Measurements from ENCODE around the gene SURF6. TPM values are rescaled to one million over a fixed set of nuclear protein-coding genes. Genes with fewer than 3 reads are reported as not detected.
"Not testable (repeated sequence)": the region's sequence is repeated elsewhere in the genome, so short reads cannot be mapped to it uniquely, and the experiment has no call there.

SURF6 gene
- total RNA-seq, 2 donors from 2014 or later = 8.2 to 13.6 TPM

- no peak overlapping the region for H3K27ac ChIP-seq
- no peaks in the 10 kb centered on the region for H3K27me3 ChIP-seq
- DNase-seq (ENCODE audit: low spot score) = no peak
- no peaks in the 10 kb centered on the region for H3K4me1 ChIP-seq
- H3K4me3 ChIP-seq = no peak overlapping the region
- H3K9me3 ChIP-seq = no peaks in the 10 kb centered on the region
- no peak for TF ChIP-seq CTCF (IDR thresholded peaks at IDR 0.05)
- no peaks in the 10 kb centered on the region for H3K36me3 ChIP-seq
Observed at GRCh38 chr9:133304477-133305377, 31.3 kb downstream of the SURF6 start.

DNA sequence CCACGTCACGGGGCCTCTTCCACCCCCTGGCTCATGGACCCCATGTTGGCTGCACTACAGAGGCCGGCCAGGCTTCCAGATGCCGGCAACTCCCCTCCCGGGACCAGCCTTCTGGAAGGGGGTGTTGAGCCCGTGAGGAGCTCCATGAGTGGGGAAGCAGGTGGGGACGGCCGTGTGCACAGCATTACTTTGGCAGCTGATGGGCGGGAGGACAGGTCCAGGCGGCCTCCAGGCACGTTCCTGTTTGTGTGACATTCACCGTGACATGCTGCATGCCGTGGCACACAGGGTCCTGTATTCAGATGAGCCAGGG lies 31.9 kb downstream of the SURF6 start:
- Histone ChIP-seq H3K4me1 (no peaks in the 10 kb centered on the region), H3K9me3 (no peaks in the 10 kb centered on the region), H3K27me3 (no peaks in the 10 kb centered on the region), H3K27ac (no peak overlapping the region), H3K36me3 (no peaks in the 10 kb centered on the region), H3K4me3 (no peak overlapping the region)
- TF ChIP-seq CTCF (IDR thresholded peaks at IDR 0.05) = no peak
- no peak for DNase-seq (ENCODE audit: low spot score)

DNA sequence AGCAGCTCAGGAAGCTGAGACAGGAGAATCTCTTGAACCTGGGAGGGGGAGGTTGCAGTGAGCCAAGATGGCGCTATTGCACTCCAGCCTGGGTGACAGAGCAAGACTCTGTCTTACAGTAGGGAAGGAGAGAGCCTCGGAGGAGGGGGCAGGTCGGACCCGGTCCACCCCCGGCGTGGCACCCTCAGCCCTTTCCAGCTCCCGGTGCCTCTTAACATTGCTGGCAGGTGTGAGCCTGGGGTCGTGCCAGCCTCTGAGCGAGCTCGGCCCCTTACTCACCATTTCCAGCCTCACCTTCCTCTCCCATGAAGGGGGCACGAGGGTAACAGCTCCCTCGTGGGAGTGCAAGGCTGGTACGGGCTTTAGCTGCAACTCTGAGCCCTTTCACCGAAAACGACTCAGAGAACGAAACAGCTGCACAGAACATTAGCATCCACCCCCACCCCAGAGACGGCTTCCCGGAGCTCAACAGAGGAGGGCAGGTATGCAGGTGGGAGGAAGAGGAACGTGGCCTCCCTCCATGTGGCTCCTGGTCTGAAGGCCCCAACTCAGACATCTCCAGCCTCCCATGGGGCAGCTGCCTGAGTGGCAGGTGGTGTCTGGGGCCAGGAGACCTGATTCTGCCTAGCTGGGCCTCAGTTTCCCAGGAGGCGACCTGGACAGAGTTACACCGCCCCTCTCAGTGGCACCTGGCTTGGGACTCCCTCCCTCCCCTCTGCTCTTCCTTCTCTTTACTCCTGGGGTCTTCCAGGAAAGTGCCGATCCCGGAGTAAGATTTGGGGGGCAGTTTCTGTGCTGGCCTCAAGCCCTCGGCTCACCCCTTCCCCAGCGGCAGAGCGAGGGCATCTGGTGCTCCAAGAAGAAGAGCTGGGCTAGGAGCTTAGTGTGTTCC lies 32.5 kb downstream of the SURF6 start:
- no peak for TF ChIP-seq CTCF (IDR thresholded peaks at IDR 0.05)
- H3K27ac ChIP-seq = no peak overlapping the region

DNA sequence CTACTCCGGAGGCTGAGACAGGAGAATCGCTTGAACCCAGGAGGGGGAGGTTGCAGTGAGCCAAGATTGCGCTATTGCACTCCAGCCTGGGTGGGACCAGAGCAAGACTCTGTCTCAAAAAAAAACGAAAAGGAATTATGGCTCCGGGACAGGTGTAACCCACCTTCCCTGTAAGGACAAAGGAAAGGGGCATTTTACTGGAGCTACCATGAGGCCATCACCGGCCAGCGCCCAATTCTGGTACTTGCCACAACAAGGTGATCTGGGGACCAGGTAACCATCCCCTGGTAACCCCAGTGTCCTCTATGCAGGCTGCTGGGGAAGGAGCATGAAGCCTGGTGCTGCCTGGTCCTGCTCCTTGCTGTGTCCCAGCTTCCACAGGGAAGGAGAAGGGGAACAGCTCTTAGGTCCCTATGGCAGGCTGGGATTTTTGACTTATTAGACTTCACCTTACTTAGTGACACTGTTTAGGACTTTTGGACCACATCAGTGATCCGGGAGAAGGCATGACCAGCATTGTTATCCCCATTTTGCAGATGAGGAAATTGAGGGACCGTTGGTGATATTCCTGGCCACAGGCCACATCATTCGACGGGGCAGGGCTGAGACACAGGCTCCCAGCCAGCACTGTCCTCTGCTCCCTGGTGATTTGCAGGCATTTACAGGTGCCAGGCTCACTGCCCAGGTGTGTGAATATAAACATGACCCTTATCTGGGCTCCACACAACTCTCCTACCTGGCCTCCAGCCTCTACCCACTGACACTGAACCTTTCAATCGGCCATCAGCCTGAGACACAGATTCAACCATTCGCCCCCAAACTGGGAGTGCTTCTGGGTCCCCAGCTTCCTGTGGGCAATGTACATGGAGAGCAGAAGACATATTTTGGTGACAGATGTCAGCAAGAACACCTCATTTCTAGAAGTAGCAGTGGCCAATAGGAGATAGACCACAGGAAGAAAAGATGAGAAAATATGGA lies 34.4 kb downstream of the SURF6 start:
- no peak for TF ChIP-seq CTCF (IDR thresholded peaks at IDR 0.05)
- Histone ChIP-seq H3K4me3 (no peak overlapping the region), H3K9me3 (no peaks in the 10 kb centered on the region), H3K27ac (no peak overlapping the region), H3K27me3 (no peaks in the 10 kb centered on the region), H3K36me3 (no peaks in the 10 kb centered on the region), H3K4me1 (no peaks in the 10 kb centered on the region)
- no peak for DNase-seq (ENCODE audit: low spot score)

More for the DNA sequence above, 32.5 kb downstream of the SURF6 start:
- Histone ChIP-seq H3K4me3 (no peak overlapping the region), H3K36me3 (no peaks in the 10 kb centered on the region), H3K27me3 (no peaks in the 10 kb centered on the region), H3K4me1 (no peaks in the 10 kb centered on the region), H3K9me3 (no peaks in the 10 kb centered on the region)
- no peak for DNase-seq (ENCODE audit: low spot score)

- not testable (repeated sequence) for H3K9me3 ChIP-seq; H3K27ac ChIP-seq; H3K27me3 ChIP-seq; H3K4me1 ChIP-seq; H3K4me3 ChIP-seq; H3K36me3 ChIP-seq; DNase-seq (ENCODE audit: low spot score)
Observed at GRCh38 chr9:133299996-133300395, 36.0 kb downstream of the SURF6 start.

All from right atrium auricular region (tissue), 2 donors.